H9 (cell line): ENCODE results near the gene FGF22. TPM values are rescaled to one million over a fixed set of nuclear protein-coding genes. Genes with fewer than 3 reads are reported as not detected.

Experiments
- DNase-seq: peaks from one replicate; pipeline ENCODE4 v3.0.0-alpha.2; 2017
- H2AFZ ChIP-seq: one replicate; pipeline ENCODE4 v1.6.1; 2013; ENCODE audit warnings: mild to moderate bottlenecking, low read length, control low read depth, moderate library complexity
- H2AK5ac ChIP-seq: 2 replicates; pipeline ENCODE4 v1.6.1; 2013; ENCODE audit warnings: low read length, control low read depth, mixed read lengths; ENCODE audit not compliant: insufficient read length
- H2BK120ac ChIP-seq: one replicate; pipeline ENCODE4 v1.6.1; 2013; ENCODE audit warnings: low read depth, mild to moderate bottlenecking, low read length, control low read depth, inconsistent platforms; ENCODE audit not compliant: poor library complexity, severe bottlenecking
- H2BK12ac ChIP-seq: 2 replicates; pipeline ENCODE4 v1.6.1; 2013; ENCODE audit warnings: low read length, control low read depth, mixed read lengths, low read depth; ENCODE audit not compliant: insufficient read length
- H2BK15ac ChIP-seq: 2 replicates; pipeline ENCODE4 v1.6.1; 2013; ENCODE audit warnings: low read depth, low read length, control low read depth
- H2BK20ac ChIP-seq: one replicate; pipeline ENCODE4 v1.6.1; 2013; ENCODE audit warnings: low read depth, mild to moderate bottlenecking, low read length, control low read depth, inconsistent platforms; ENCODE audit not compliant: poor library complexity, severe bottlenecking
- H2BK5ac ChIP-seq: 2 replicates; pipeline ENCODE4 v1.6.1; 2013; ENCODE audit warnings: low read length, control low read depth, mixed read lengths; ENCODE audit not compliant: insufficient read length
- H3K14ac ChIP-seq: 2 replicates; pipeline ENCODE4 v1.6.1; 2013; ENCODE audit warnings: low read length, control low read depth; ENCODE audit not compliant: insufficient read depth
- H3K18ac ChIP-seq: 2 replicates; pipeline ENCODE4 v1.6.1; 2013; ENCODE audit warnings: low read depth, mild to moderate bottlenecking, mixed read lengths, low read length, control low read depth; ENCODE audit not compliant: insufficient read length
- H3K23ac ChIP-seq: 2 replicates; pipeline ENCODE4 v1.6.1; 2013; ENCODE audit warnings: low read length, control low read depth, mixed read lengths, low read depth; ENCODE audit not compliant: insufficient read length
- H3K23me2 ChIP-seq: 2 replicates; pipeline ENCODE4 v1.6.1; 2013; ENCODE audit warnings: low read depth, mild to moderate bottlenecking, mixed read lengths, low read length, control low read depth; ENCODE audit not compliant: insufficient read length, poor library complexity, severe bottlenecking
- H3K27ac ChIP-seq: 2 replicates; pipeline ENCODE4 v1.5.1; 2013; ENCODE audit warnings: low read length, control low read depth, mixed read lengths, low read depth; ENCODE audit not compliant: insufficient read length
- H3K27me3 ChIP-seq: 2 replicates; pipeline ENCODE4 v1.6.1; 2013; ENCODE audit warnings: low read length, control low read depth, inconsistent platforms; ENCODE audit not compliant: insufficient read depth
- H3K4ac ChIP-seq: 2 replicates; pipeline ENCODE4 v1.6.1; 2013; ENCODE audit warnings: low read depth, mild to moderate bottlenecking, control low read depth, inconsistent platforms, low read length, moderate library complexity
- H3K4me1 ChIP-seq: 2 replicates; pipeline ENCODE4 v1.6.1; 2013; ENCODE audit warnings: low read length, control low read depth, inconsistent platforms; ENCODE audit not compliant: insufficient read depth
- H3K4me2 ChIP-seq: 2 replicates; pipeline ENCODE4 v1.6.1; 2013; ENCODE audit warnings: low read length, control low read depth, mixed read lengths; ENCODE audit not compliant: insufficient read length, insufficient read depth
- H3K56ac ChIP-seq: 2 replicates; pipeline ENCODE4 v1.6.1; 2013; ENCODE audit warnings: low read depth, mild to moderate bottlenecking, mixed read lengths, low read length, control low read depth; ENCODE audit not compliant: insufficient read length
- H3K79me1 ChIP-seq: 2 replicates; pipeline ENCODE4 v1.6.1; 2013; ENCODE audit warnings: low read depth, mild to moderate bottlenecking, moderate library complexity, low read length, control low read depth, inconsistent platforms; ENCODE audit not compliant: insufficient read depth, poor library complexity, severe bottlenecking
- H3K79me2 ChIP-seq: 2 replicates; pipeline ENCODE4 v1.6.1; 2013; ENCODE audit warnings: low read length, control low read depth, inconsistent platforms; ENCODE audit not compliant: insufficient read depth
- H3K9ac ChIP-seq: 2 replicates; pipeline ENCODE4 v1.6.1; 2013; ENCODE audit warnings: low read length, control low read depth, mixed read lengths; ENCODE audit not compliant: insufficient read length; ENCODE audit errors: extremely low read depth
- H3K9me3 ChIP-seq: one replicate; pipeline ENCODE4 v1.6.1; 2013; ENCODE audit warnings: low read depth, low read length, inconsistent platforms; ENCODE audit not compliant: control insufficient read depth
- H3T11ph ChIP-seq: one replicate; pipeline ENCODE4 v1.6.1; 2013; ENCODE audit warnings: mild to moderate bottlenecking, low read length, control low read depth, inconsistent platforms
- H4K20me1 ChIP-seq: one replicate; pipeline ENCODE4 v1.6.1; 2013; ENCODE audit not compliant: control insufficient read depth, insufficient read length, insufficient read depth
- H4K5ac ChIP-seq: 2 replicates; pipeline ENCODE4 v1.6.1; 2013; ENCODE audit warnings: low read depth, mild to moderate bottlenecking, mixed read lengths, low read length, control low read depth; ENCODE audit not compliant: insufficient read length
- H4K8ac ChIP-seq: replicated peaks from 2 replicates; pipeline ENCODE4 v1.6.1; 2013; ENCODE audit warnings: low read length, control low read depth, mixed read lengths, low read depth; ENCODE audit not compliant: insufficient read length
- H4K91ac ChIP-seq: 2 replicates; pipeline ENCODE4 v1.6.1; 2013; ENCODE audit warnings: low read depth, mild to moderate bottlenecking, moderate library complexity, mixed read lengths, low read length, control low read depth; ENCODE audit not compliant: insufficient read length
- H3K27ac Mint-ChIP-seq, 3 experiments: 2 replicates in 2 of 3; 3 replicates in 1 of 3; pipeline ENCODE4 v1.8.0; 2020 to 2021; ENCODE audit warnings: mixed read lengths in 3 of 3, mild to moderate bottlenecking in 1 of 3, moderate library complexity in 1 of 3
- H3K27me3 Mint-ChIP-seq: 2 replicates; pipeline ENCODE4 v1.8.0; 2021; ENCODE audit warnings: low read depth, mild to moderate bottlenecking, moderate library complexity, mixed read lengths
- H3K36me3 Mint-ChIP-seq, 3 experiments: 2 replicates in 2 of 3; 3 replicates in 1 of 3; pipeline ENCODE4 v1.8.0; 2020 to 2021; ENCODE audit warnings: low read depth in 3 of 3, mixed read lengths in 3 of 3; ENCODE audit not compliant: insufficient read depth in 1 of 3
- H3K4me1 Mint-ChIP-seq, 2 experiments: 2 replicates each; pipeline ENCODE4 v1.8.0; 2020; ENCODE audit warnings: mixed read lengths in 2 of 2
- H3K4me3 Mint-ChIP-seq, 2 experiments: 2 replicates in 1 of 2; 3 replicates in 1 of 2; pipeline ENCODE4 v1.8.0; 2020 to 2021; ENCODE audit warnings: mild to moderate bottlenecking in 2 of 2, mixed read lengths in 2 of 2, moderate library complexity in 1 of 2
- H3K9me3 Mint-ChIP-seq, 2 experiments: 2 replicates in 1 of 2; 3 replicates in 1 of 2; pipeline ENCODE4 v1.8.0; 2020; ENCODE audit warnings: mild to moderate bottlenecking in 2 of 2, mixed read lengths in 2 of 2, moderate library complexity in 1 of 2
- CTCF ChIP-seq: fragments of 200-600 bp; sonication (generic); conservative IDR thresholded peaks from 3 replicates; pipeline ENCODE4 v1.8.0; 2021; ENCODE audit warnings: antibody characterized with exemption, mild to moderate bottlenecking
- WGBS: extraction: QIAGEN DNeasy Blood & Tissue Kit; methylation state at CpG from one replicate; pipeline ENCODE4 v1.1.7; 2013; ENCODE audit warnings: missing lambda C conversion rate, low lambda C conversion rate, mixed read lengths; ENCODE audit not compliant: insufficient read length; ENCODE audit errors: extremely low coverage; 5-methylcytosine and 5-hydroxymethylcytosine counted together
- total RNA-seq: library from RNA; stranded (reverse); gene quantifications from 2 replicates; pipeline ENCODE4 v1.2.1, GENCODE V29; 2021

FGF22 gene
- total RNA-seq, 1 experiment from 2014 or later: 0.72 TPM

- H2BK120ac ChIP-seq: no peak overlapping the region
- H3K79me2 ChIP-seq: no peaks in the 10 kb centered on the region
- H2AFZ ChIP-seq: no peak overlapping the region
- peaks cover 3% of the 10 kb centered on the region for H4K20me1 ChIP-seq
- H3K23ac ChIP-seq: no peak overlapping the region
- no peaks in the 10 kb centered on the region for H3K79me1 ChIP-seq
- TF ChIP-seq CTCF: no peak
- H3K14ac ChIP-seq: no peak overlapping the region
- no peak overlapping the region for H3K4ac ChIP-seq
- H3K4me1 ChIP-seq: no peaks in the 10 kb centered on the region
- H2AK5ac ChIP-seq: no peak overlapping the region
- Mint-ChIP-seq H3K4me3 (no peak overlapping the region), H3K36me3 (no peaks in the 10 kb centered on the region), H3K27ac (no peak overlapping the region), H3K27me3 (peaks cover 39% of the 10 kb centered on the region), H3K9me3 (no peaks in the 10 kb centered on the region; a peak in 1 of 5 replicates), H3K4me1 (0 out of 4 replicates have a peak, but pooled peaks cover 0 to 3% of the 10 kb centered on the region in 2 experiments)
- H3K23me2 ChIP-seq: no peaks in the 10 kb centered on the region
- H3K56ac ChIP-seq: no peak overlapping the region
- no peak overlapping the region for H2BK20ac ChIP-seq
- no peaks in the 10 kb centered on the region for H3K9me3 ChIP-seq
- no peak overlapping the region for H4K5ac ChIP-seq
- no peak overlapping the region for H2BK5ac ChIP-seq
- H2BK15ac ChIP-seq: no peak overlapping the region
- H3K9ac ChIP-seq: no peak overlapping the region
- H3T11ph ChIP-seq: no peak overlapping the region
- WGBS: no CpG with 5 or more reads among the region's 24 CpGs
- no peak overlapping the region for H3K4me2 ChIP-seq
- no peak overlapping the region for H4K8ac ChIP-seq
- DNase-seq: no peak
- H2BK12ac ChIP-seq: no peak overlapping the region
- H3K27ac ChIP-seq: no peak overlapping the region
- no peak overlapping the region for H3K18ac ChIP-seq
- peaks cover 6% of the 10 kb centered on the region; the same call in 1 of the 2 replicates for H3K27me3 ChIP-seq
- no peak overlapping the region for H4K91ac ChIP-seq
These were observed 45.3 kb upstream of the FGF22 start for GRCh38 chr19:594265-594870.
